ENCODE measurements around the gene TBCB.
A peak's percentile ranks its signal among the peaks of the same experiment; 100 is the strongest.

TBCB gene

GRCh38 chr19:36113425-36113824, 1.8 kb upstream of the TBCB start:
- WGBS, 2 donors (ENCODE audit: extremely low coverage in 2 of 2, insufficient read length in 2 of 2, insufficient replicate concordance in 1 of 2) = no CpG with 5 or more reads among the region's 34 CpGs
- Histone ChIP-seq H3K79me1 (ENCODE audit: low read depth, low read length) (peaks cover 22% of the 10 kb centered on the region), H3K27ac (replicated peaks; ENCODE audit: low read length) (no peak overlapping the region)

GRCh38 chr19:36113894-36114720, 1.2 kb upstream of the TBCB start:
- Histone ChIP-seq H2BK15ac (ENCODE audit: low read length) (peak overlapping the region; percentile 96), H3K4me1 (ENCODE audit: control insufficient read depth in 2 of 2, insufficient read depth in 1 of 2, low read depth in 1 of 2, low read length in 2 of 2) (peaks cover 8 to 24% of the 10 kb centered on the region in 2 donors), H2AFZ (ENCODE audit: low read length) (peak overlapping the region; percentile 87), H3K9ac (ENCODE audit: low read depth, low read length, poor library complexity) (peak overlapping the region; percentile 96), H3K18ac (ENCODE audit: low read length) (peak overlapping the region; percentile 97), H3K27me3 (ENCODE audit: control insufficient read depth in 3 of 3, insufficient read depth in 3 of 3, low read depth in 1 of 3, low read length in 3 of 3) (peaks cover 0 to 1% (median 0%) of the 10 kb centered on the region in 3 experiments), H3K4ac (ENCODE audit: low read length) (no peak overlapping the region), H4K8ac (ENCODE audit: low read depth, low read length) (peak overlapping the region; percentile 74), H3K36me3 (replicated peaks in 1 of 2; ENCODE audit: control insufficient read depth in 2 of 2, insufficient read depth in 2 of 2, low read length in 2 of 2) (peaks cover 24 to 57% of the 10 kb centered on the region in 2 donors), H3K14ac (ENCODE audit: low read length) (peak overlapping the region; percentile 100), H3K27ac (replicated peaks; ENCODE audit: low read length) (peak overlapping the region; percentile 97), H3K23ac (ENCODE audit: low read depth, low read length, poor library complexity) (peak overlapping the region; percentile 98), H3K4me3 (ENCODE audit: low read length in 2 of 2) (peak overlapping the region; percentile 71 to 93), H2BK5ac (ENCODE audit: low read length) (peak overlapping the region; percentile 69), H3K9me3 (replicated peaks in 1 of 2; ENCODE audit: control insufficient read depth in 2 of 2, insufficient read depth in 1 of 2, low read depth in 1 of 2, low read length in 2 of 2) (peaks cover 0 to 2% of the 10 kb centered on the region in 2 donors), H4K91ac (ENCODE audit: low read depth, low read length, poor library complexity) (peak overlapping the region; percentile 97), H3K4me2 (ENCODE audit: insufficient read depth, low read length, poor library complexity, severe bottlenecking) (peak overlapping the region; percentile 92), H2BK12ac (ENCODE audit: low read length) (no peak overlapping the region), H3K79me1 (ENCODE audit: low read depth, low read length) (peaks cover 24% of the 10 kb centered on the region), H2BK120ac (ENCODE audit: low read depth, low read length) (no peak overlapping the region), H2AK5ac (ENCODE audit: low read depth, low read length) (peak overlapping the region; percentile 85)
- no CpG with 5 or more reads among the region's 48 CpGs for WGBS, 2 donors (ENCODE audit: extremely low coverage in 2 of 2, insufficient read length in 2 of 2, insufficient replicate concordance in 1 of 2)
- DNase-seq (ENCODE audit: low spot score) = no peak

More at GRCh38 chr19:36113425-36113824, 1.8 kb upstream of the TBCB start:
- H2BK12ac ChIP-seq (ENCODE audit: low read length) = no peak overlapping the region
- no peak overlapping the region for H3K4ac ChIP-seq (ENCODE audit: low read length)
- H3K9me3 ChIP-seq (replicated peaks in 1 of 2; ENCODE audit: control insufficient read depth in 2 of 2, insufficient read depth in 1 of 2, low read depth in 1 of 2, low read length in 2 of 2) = peaks cover 0 to 2% of the 10 kb centered on the region in 2 donors
- peak overlapping the region; percentile 44 for H3K9ac ChIP-seq (ENCODE audit: low read depth, low read length, poor library complexity)
- no peak overlapping the region for H2AFZ ChIP-seq (ENCODE audit: low read length)
- peak overlapping the region; percentile 79 for H2AK5ac ChIP-seq (ENCODE audit: low read depth, low read length)
- H3K4me3 ChIP-seq (ENCODE audit: low read length in 2 of 2) = peak overlapping the region; percentile 71 to 93
- H2BK120ac ChIP-seq (ENCODE audit: low read depth, low read length) = no peak overlapping the region
- no peak overlapping the region for H4K91ac ChIP-seq (ENCODE audit: low read depth, low read length, poor library complexity)
- H2BK15ac ChIP-seq (ENCODE audit: low read length) = no peak overlapping the region
- no peak overlapping the region for H4K8ac ChIP-seq (ENCODE audit: low read depth, low read length)
- H3K18ac ChIP-seq (ENCODE audit: low read length) = no peak overlapping the region
- H3K14ac ChIP-seq (ENCODE audit: low read length) = peak overlapping the region; percentile 71
- H3K4me1 ChIP-seq (ENCODE audit: control insufficient read depth in 2 of 2, insufficient read depth in 1 of 2, low read depth in 1 of 2, low read length in 2 of 2) = peaks cover 8 to 24% of the 10 kb centered on the region in 2 donors
- H3K27me3 ChIP-seq (ENCODE audit: control insufficient read depth in 3 of 3, insufficient read depth in 3 of 3, low read depth in 1 of 3, low read length in 3 of 3) = peaks cover 0 to 1% (median 0%) of the 10 kb centered on the region in 3 experiments
- peak overlapping the region; percentile 34 for H3K23ac ChIP-seq (ENCODE audit: low read depth, low read length, poor library complexity)
- no peak for DNase-seq (ENCODE audit: low spot score)
- H2BK5ac ChIP-seq (ENCODE audit: low read length) = no peak overlapping the region
- H3K36me3 ChIP-seq (replicated peaks in 1 of 2; ENCODE audit: control insufficient read depth in 2 of 2, insufficient read depth in 2 of 2, low read length in 2 of 2) = peaks cover 20 to 50% of the 10 kb centered on the region in 2 donors
- peak overlapping the region; percentile 92 for H3K4me2 ChIP-seq (ENCODE audit: insufficient read depth, low read length, poor library complexity, severe bottlenecking)

- Histone ChIP-seq H3K14ac (ENCODE audit: low read length) (peak within 1 kb of the TSS; percentile 100), H2BK5ac (ENCODE audit: low read length) (peak within 1 kb of the TSS; percentile 84), H3K23ac (ENCODE audit: low read depth, low read length, poor library complexity) (peak within 1 kb of the TSS; percentile 98), H3K4me1 (ENCODE audit: control insufficient read depth in 2 of 2, insufficient read depth in 1 of 2, low read depth in 1 of 2, low read length in 2 of 2) (peaks cover 8 to 26% of the 10 kb centered on the region in 2 donors), H3K27ac (replicated peaks; ENCODE audit: low read length) (peak within 1 kb of the TSS; percentile 97), H3K4me2 (ENCODE audit: insufficient read depth, low read length, poor library complexity, severe bottlenecking) (peak within 1 kb of the TSS; percentile 92), H2BK120ac (ENCODE audit: low read depth, low read length) (peak within 1 kb of the TSS; percentile 8), H2AK5ac (ENCODE audit: low read depth, low read length) (peak within 1 kb of the TSS; percentile 85), H4K91ac (ENCODE audit: low read depth, low read length, poor library complexity) (peak within 1 kb of the TSS; percentile 97), H3K36me3 (replicated peaks in 1 of 2; ENCODE audit: control insufficient read depth in 2 of 2, insufficient read depth in 2 of 2, low read length in 2 of 2) (peaks cover 24 to 65% of the 10 kb centered on the region in 2 donors), H4K8ac (ENCODE audit: low read depth, low read length) (peak within 1 kb of the TSS; percentile 74), H3K4ac (ENCODE audit: low read length) (no peak within 1 kb of the TSS), H3K79me1 (ENCODE audit: low read depth, low read length) (peaks cover 27% of the 10 kb centered on the region), H2BK15ac (ENCODE audit: low read length) (peak within 1 kb of the TSS; percentile 96), H3K9ac (ENCODE audit: low read depth, low read length, poor library complexity) (peak within 1 kb of the TSS; percentile 96), H3K18ac (ENCODE audit: low read length) (peak within 1 kb of the TSS; percentile 97), H3K4me3 (ENCODE audit: low read length in 2 of 2) (peak within 1 kb of the TSS; percentile 71 to 93), H3K9me3 (replicated peaks in 1 of 2; ENCODE audit: control insufficient read depth in 2 of 2, insufficient read depth in 1 of 2, low read depth in 1 of 2, low read length in 2 of 2) (peaks cover 0 to 2% of the 10 kb centered on the region in 2 donors), H2AFZ (ENCODE audit: low read length) (peak within 1 kb of the TSS; percentile 91), H2BK12ac (ENCODE audit: low read length) (no peak within 1 kb of the TSS), H3K27me3 (ENCODE audit: control insufficient read depth in 3 of 3, insufficient read depth in 3 of 3, low read depth in 1 of 3, low read length in 3 of 3) (peaks cover 0 to 1% (median 0%) of the 10 kb centered on the region in 3 experiments)
- WGBS, 2 donors (ENCODE audit: extremely low coverage in 2 of 2, insufficient read length in 2 of 2, insufficient replicate concordance in 1 of 2) = no CpG with 5 or more reads among the region's 60 CpGs
- peak; percentile 100 for DNase-seq (ENCODE audit: low spot score)
These were observed 381 bp upstream of the TBCB start, which contains the start of gene POLR2I for GRCh38 chr19:36114721-36115452. TSS of gene POLR2I (minus strand) at chr19:36114875. CDS start at chr19:36114856, 19 bp downstream.

All from neuronal stem cell (in vitro differentiated cells).